ENCODE data around the gene RANBP10.

DNA sequence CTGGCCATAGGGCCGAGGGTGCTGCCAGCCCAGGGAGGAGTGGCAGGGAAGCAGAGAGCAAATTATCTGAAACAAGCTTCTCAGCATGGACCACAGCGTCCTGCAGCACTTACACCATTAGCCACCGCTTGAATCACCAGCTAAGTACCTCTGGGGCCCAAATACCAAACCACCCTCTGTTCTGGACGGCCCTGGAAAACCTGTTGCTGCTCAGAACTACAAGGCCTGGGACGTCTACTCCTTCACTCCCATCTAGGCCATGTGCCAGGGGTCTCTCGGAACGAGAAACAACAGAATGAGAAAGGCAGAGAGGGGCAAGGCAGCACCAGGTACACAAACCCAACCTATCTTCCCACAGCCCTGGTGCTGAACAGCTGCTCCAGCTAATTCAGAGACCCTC, 47.4 kb downstream of the RANBP10 start:
- TF ChIP-seq, protein P1, sequence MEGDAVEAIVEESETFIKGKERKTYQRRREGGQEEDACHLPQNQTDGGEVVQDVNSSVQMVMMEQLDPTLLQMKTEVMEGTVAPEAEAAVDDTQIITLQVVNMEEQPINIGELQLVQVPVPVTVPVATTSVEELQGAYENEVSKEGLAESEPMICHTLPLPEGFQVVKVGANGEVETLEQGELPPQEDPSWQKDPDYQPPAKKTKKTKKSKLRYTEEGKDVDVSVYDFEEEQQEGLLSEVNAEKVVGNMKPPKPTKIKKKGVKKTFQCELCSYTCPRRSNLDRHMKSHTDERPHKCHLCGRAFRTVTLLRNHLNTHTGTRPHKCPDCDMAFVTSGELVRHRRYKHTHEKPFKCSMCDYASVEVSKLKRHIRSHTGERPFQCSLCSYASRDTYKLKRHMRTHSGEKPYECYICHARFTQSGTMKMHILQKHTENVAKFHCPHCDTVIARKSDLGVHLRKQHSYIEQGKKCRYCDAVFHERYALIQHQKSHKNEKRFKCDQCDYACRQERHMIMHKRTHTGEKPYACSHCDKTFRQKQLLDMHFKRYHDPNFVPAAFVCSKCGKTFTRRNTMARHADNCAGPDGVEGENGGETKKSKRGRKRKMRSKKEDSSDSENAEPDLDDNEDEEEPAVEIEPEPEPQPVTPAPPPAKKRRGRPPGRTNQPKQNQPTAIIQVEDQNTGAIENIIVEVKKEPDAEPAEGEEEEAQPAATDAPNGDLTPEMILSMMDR (IDR thresholded peaks at IDR 0.05): no peak
- TF ChIP-seq EZH2 (IDR thresholded peaks at IDR 0.05) (no peak), EZH2phosphoT487 (IDR thresholded peaks at IDR 0.05) (no peak)
